GM12873 (cell line): ENCODE data around the gene ARID1B.

Experiments
- TF ChIP-seq, protein P1 (sequence below): IDR thresholded peaks from 2 replicates; pipeline ENCODE4 v1.5.1; 2012; ENCODE audit warnings: low read depth, mild to moderate bottlenecking, moderate library complexity, low read length, control low read depth; ENCODE audit not compliant: insufficient read depth; ENCODE audit errors: missing control alignments

The ARID1B gene

GRCh38 chr6:157099912-157100593 lies 322.9 kb downstream of the ARID1B start:
- TF ChIP-seq, protein P1, sequence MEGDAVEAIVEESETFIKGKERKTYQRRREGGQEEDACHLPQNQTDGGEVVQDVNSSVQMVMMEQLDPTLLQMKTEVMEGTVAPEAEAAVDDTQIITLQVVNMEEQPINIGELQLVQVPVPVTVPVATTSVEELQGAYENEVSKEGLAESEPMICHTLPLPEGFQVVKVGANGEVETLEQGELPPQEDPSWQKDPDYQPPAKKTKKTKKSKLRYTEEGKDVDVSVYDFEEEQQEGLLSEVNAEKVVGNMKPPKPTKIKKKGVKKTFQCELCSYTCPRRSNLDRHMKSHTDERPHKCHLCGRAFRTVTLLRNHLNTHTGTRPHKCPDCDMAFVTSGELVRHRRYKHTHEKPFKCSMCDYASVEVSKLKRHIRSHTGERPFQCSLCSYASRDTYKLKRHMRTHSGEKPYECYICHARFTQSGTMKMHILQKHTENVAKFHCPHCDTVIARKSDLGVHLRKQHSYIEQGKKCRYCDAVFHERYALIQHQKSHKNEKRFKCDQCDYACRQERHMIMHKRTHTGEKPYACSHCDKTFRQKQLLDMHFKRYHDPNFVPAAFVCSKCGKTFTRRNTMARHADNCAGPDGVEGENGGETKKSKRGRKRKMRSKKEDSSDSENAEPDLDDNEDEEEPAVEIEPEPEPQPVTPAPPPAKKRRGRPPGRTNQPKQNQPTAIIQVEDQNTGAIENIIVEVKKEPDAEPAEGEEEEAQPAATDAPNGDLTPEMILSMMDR: no peak

DNA sequence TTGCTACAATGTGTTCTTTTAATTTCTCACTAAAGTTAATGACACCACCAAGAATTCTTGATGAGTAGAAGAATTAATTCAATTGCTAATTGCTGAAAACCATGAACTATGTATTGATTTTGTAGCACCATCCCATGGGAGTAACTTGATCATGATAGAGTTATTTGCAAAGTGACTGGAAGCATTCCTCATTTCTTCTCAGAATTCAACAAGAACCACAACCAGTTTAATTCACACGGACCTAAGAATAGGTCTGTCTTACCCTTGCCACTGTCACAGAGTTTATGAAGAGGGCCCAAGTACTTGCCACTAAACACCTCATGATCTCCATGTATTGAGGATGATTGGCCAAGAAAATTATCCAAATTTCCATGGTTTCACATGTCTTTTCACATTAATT lies 324.0 kb downstream of the ARID1B start:
- TF ChIP-seq, protein P1: no peak

- TF ChIP-seq, protein P1: no peak
Observed at GRCh38 chr6:157104803-157105202, 327.6 kb downstream of the ARID1B start.

DNA sequence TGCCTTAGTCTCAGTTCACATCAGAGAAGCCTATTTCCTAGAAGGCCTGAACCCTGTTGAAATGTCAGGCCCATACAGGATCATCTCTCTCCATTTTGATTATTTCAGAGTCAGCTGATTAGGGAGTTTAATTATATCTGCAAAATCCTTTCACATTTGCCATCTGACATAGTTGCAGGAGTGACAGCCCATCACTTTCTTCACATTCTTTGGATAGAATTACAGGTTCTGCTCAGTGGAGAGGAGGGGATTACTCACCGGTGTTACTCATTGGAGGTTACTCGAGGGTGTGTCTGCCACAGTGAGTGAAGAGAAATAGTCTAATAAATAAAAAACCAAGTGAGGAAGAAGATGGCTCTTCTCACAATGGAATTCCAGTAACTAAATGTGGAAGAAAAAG lies 329.3 kb downstream of the ARID1B start:
- TF ChIP-seq, protein P1: no peak

DNA sequence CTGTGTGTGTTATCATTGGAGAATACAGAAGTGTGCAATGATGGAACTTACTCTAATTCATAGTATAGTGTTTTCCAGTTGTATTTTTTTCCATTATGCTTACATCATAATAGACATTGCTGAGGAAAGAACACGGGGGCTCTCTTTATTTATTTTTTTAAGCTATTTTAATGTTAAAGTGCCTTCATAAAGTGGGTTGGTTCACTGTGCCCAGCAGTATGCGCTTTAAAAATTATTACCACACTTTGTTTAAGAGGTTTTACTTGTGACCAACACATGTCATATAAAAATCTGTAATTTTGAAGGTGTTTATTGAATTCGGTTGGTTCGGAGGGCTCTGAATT lies 330.4 kb downstream of the ARID1B start:
- TF ChIP-seq, protein P1: no peak

GRCh38 chr6:157107915-157108651 lies 330.9 kb downstream of the ARID1B start:
- TF ChIP-seq, protein P1: no peak

DNA sequence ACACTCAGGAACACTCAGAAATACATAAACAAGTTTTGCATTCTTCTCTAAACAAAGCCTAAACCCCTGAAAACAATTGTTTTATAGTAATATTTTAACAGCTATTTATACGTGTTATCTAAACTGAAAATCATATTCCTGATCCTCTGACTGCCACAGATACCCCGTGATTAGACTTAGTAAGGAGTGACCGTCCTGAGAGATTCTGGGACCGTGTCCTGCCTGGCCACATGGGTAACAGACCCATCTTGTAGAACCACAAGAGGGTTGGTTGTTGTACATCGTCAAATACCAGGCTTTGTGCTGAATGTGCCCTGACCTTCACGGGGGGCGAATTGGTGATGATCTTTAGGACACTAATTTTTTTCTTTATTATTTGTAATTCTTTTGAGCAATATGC lies 331.7 kb downstream of the ARID1B start:
- TF ChIP-seq, protein P1: no peak
